Tibial nerve (tissue), 4 donors: ENCODE measurements around the gene HDAC5. TPM values are rescaled to one million over a fixed set of nuclear protein-coding genes. Genes with fewer than 3 reads are reported as not detected.

Experiments used
- DNase-seq, 2 donors: peaks; one replicate each; pipeline ENCODE4 v3.0.0-alpha.2; 2019; ENCODE audit warnings: low spot score in 2 of 2
- H3K27ac ChIP-seq, 4 donors: fragments of 200-600 bp; sonication (generic) in 3 of 4; one replicate each; pipeline ENCODE4 v1.5.1; 2017 to 2019; ENCODE audit warnings: mild to moderate bottlenecking in 1 of 4
- H3K27me3 ChIP-seq, 2 donors: fragments of 200-600 bp; sonication (generic) in 1 of 2; one replicate each; pipeline versions ENCODE4 v1.5.1 to v1.6.0; 2017 to 2019
- H3K36me3 ChIP-seq, 3 donors: fragments of 200-600 bp; sonication (generic); one replicate each; pipeline ENCODE4 v1.5.1; 2018 to 2019
- H3K4me1 ChIP-seq, 4 donors: fragments of 200-600 bp; sonication (generic) in 3 of 4; one replicate each; pipeline ENCODE4 v1.5.1; 2017 to 2019
- H3K4me3 ChIP-seq, 4 donors: fragments of 200-600 bp; sonication (generic) in 3 of 4; one replicate each; pipeline ENCODE4 v1.5.1; 2017 to 2019; ENCODE audit warnings: mild to moderate bottlenecking in 1 of 4, moderate library complexity in 1 of 4
- H3K9me3 ChIP-seq, 4 donors: fragments of 200-600 bp; sonication (generic) in 3 of 4; one replicate each; pipeline ENCODE4 v1.5.1; 2017 to 2019
- EP300 ChIP-seq, 2 donors: sonication (generic); formaldehyde crosslinking; IDR thresholded peaks; one replicate each; pipeline ENCODE4 v1.6.1; 2017; ENCODE audit warnings: antibody characterized with exemption in 2 of 2, mild to moderate bottlenecking in 1 of 2
- POLR2A ChIP-seq, 2 donors: fragments of 450-650 bp; IDR thresholded peaks; one replicate each; pipeline ENCODE4 v1.6.1; 2017; ENCODE audit warnings: antibody characterized with exemption in 2 of 2, mild to moderate bottlenecking in 2 of 2, moderate library complexity in 2 of 2
- WGBS, 2 donors: methylation state at CpG; one replicate each; pipeline ENCODE4 v1.1.5; 2018; 5-methylcytosine and 5-hydroxymethylcytosine counted together
- total RNA-seq, 4 donors: library from RNA; depleted of rRNA; stranded (reverse); fragments of >200 nt; gene quantifications; one replicate each; pipeline ENCODE4 v1.1.0, GENCODE V29; 2016
- TF ChIP-seq, protein P1 (sequence below), 5 experiments: fragments of 200-600 bp in 3 of 5; fragments of 450-650 bp in 2 of 5; sonication (generic) in 3 of 5; IDR thresholded peaks; one replicate each; pipeline ENCODE4 v1.5.1; 2016 to 2019; ENCODE audit warnings: antibody characterized with exemption in 5 of 5, mild to moderate bottlenecking in 3 of 5, moderate library complexity in 2 of 5

Gene HDAC5
- total RNA-seq, 4 donors from 2014 or later, result 99.8 to 201 (median 125) TPM

DNA sequence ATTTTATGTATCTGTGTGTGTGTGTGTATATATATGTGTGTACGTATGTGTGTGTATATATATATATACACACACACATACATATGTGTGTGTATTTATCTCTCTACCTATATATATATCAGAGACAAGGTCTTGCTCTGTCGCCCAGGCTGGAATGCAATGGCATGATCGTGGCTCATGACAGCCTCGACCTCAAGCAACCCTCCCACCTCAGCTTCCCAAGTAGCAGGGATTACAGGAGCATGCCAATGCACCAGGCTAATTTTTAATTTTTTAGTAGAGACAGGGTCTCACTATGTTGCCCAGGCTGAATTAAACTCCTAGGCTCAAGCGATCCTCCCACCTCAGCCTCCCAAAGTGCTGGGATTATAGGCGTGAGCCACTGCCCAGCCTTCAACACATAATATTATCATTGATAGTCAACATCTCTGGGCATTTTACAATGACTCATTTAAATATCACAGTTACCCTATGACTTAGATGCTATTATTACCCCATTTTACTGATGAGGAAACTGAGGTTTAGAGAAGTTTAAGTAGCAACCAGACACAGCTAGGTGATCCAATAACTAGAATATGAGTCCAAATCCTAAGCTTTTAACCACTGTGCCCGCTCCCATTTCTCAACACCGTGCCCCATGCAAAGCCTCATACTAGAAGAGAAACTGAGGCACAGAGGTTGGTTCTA, 28.6 kb downstream of the HDAC5 start:
- TF ChIP-seq EP300 (IDR thresholded peaks at IDR 0.05), result no peak
- TF ChIP-seq POLR2A (IDR thresholded peaks at IDR 0.05), result no peak
- TF ChIP-seq, protein P1, sequence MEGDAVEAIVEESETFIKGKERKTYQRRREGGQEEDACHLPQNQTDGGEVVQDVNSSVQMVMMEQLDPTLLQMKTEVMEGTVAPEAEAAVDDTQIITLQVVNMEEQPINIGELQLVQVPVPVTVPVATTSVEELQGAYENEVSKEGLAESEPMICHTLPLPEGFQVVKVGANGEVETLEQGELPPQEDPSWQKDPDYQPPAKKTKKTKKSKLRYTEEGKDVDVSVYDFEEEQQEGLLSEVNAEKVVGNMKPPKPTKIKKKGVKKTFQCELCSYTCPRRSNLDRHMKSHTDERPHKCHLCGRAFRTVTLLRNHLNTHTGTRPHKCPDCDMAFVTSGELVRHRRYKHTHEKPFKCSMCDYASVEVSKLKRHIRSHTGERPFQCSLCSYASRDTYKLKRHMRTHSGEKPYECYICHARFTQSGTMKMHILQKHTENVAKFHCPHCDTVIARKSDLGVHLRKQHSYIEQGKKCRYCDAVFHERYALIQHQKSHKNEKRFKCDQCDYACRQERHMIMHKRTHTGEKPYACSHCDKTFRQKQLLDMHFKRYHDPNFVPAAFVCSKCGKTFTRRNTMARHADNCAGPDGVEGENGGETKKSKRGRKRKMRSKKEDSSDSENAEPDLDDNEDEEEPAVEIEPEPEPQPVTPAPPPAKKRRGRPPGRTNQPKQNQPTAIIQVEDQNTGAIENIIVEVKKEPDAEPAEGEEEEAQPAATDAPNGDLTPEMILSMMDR (IDR thresholded peaks at IDR 0.05), result no peak
- H3K4me3 ChIP-seq, result no peak overlapping the region
- DNase-seq, result no peak
- H3K36me3 ChIP-seq, result peaks cover 4 to 41% (median 16%) of the 10 kb centered on the region in 3 donors
- 86 to 88% methylated on average over 8 of the region's 8 CpGs for WGBS, 2 donors
- H3K9me3 ChIP-seq, result no peaks in the 10 kb centered on the region
- H3K27me3 ChIP-seq, result no peaks in the 10 kb centered on the region
- peak overlapping the region in 3 of 4 donors; percentile 61 to 85 (median 85) for H3K27ac ChIP-seq
- peaks cover 0 to 51% (median 23%) of the 10 kb centered on the region in 4 donors for H3K4me1 ChIP-seq

GRCh38 chr17:44093231-44093900, 30.1 kb downstream of the HDAC5 start:
- H3K27me3 ChIP-seq, result no peaks in the 10 kb centered on the region
- H3K4me1 ChIP-seq, result peaks cover 0 to 39% (median 23%) of the 10 kb centered on the region in 4 donors
- peaks cover 7 to 55% (median 16%) of the 10 kb centered on the region in 3 donors for H3K36me3 ChIP-seq
- WGBS, 2 donors, result 85% methylated on average over 17 to 19 of the region's 21 CpGs
- no peak overlapping the region for H3K27ac ChIP-seq
- H3K4me3 ChIP-seq, result no peak overlapping the region
- H3K9me3 ChIP-seq, result no peaks in the 10 kb centered on the region
- no peak for TF ChIP-seq POLR2A (IDR thresholded peaks at IDR 0.05)
- TF ChIP-seq, protein P1 (IDR thresholded peaks at IDR 0.05), result no peak
- no peak for TF ChIP-seq EP300 (IDR thresholded peaks at IDR 0.05)
- DNase-seq, result no peak

GRCh38 chr17:44092051-44092450, 31.4 kb downstream of the HDAC5 start:
- WGBS, 2 donors, result 91 to 93% methylated on average over 9 to 10 of the region's 11 CpGs
- Histone ChIP-seq H3K4me1 (peaks cover 0 to 35% (median 19%) of the 10 kb centered on the region in 4 donors), H3K9me3 (no peaks in the 10 kb centered on the region), H3K27ac (no peak overlapping the region), H3K36me3 (peaks cover 7 to 68% (median 22%) of the 10 kb centered on the region in 3 donors), H3K4me3 (no peak overlapping the region), H3K27me3 (no peaks in the 10 kb centered on the region)
- DNase-seq, result no peak
- TF ChIP-seq, protein P1 (IDR thresholded peaks at IDR 0.05), result no peak
- TF ChIP-seq EP300 (IDR thresholded peaks at IDR 0.05), result no peak
- no peak for TF ChIP-seq POLR2A (IDR thresholded peaks at IDR 0.05)

DNA sequence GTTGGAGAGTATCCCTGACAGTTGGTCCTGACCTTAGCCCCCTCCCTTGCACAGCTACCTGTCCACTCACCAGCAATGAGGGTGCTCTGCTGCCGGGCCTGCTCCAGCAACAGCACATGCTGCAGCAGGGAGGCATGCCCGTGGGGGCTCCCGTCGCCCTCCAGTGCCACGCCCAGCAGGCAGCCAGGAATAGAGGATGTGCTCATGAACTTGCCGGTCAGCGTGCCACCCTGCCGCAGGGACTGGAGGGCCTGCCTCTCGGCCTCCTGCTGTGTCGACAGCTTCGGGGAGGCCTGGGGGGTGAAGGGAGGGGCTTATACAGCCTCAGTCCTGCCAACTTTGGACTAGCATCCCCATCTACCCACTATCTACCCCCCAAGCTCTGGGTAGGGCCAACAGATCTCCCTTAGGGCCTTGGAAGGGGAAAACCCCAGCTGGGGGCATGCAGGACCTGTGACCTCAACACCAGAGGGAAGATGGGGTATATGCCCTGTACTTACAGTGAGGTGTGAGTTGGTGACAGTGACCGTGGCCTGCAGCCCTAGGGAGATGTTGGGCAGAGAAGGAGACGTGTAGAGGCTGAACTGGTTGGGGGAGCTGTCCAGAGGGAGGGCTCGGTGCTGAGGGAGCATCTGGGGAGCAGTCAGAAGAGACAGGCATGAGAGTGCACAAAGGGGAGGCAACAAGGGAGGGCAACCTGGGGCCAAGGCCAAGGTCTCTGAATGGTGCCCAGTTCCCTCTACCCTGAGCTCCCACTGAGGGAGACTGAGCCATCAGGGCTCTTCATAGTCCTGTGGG, 32.0 kb downstream of the HDAC5 start:
- H3K9me3 ChIP-seq, result no peaks in the 10 kb centered on the region
- no peak overlapping the region for H3K4me3 ChIP-seq
- peaks cover 0 to 35% (median 18%) of the 10 kb centered on the region in 4 donors for H3K4me1 ChIP-seq
- DNase-seq, result no peak
- H3K36me3 ChIP-seq, result peaks cover 7 to 75% (median 22%) of the 10 kb centered on the region in 3 donors
- H3K27ac ChIP-seq, result no peak overlapping the region
- no peaks in the 10 kb centered on the region for H3K27me3 ChIP-seq
- WGBS, 2 donors, result 83 to 86% methylated on average over 9 to 13 of the region's 14 CpGs
- TF ChIP-seq, protein P1 (IDR thresholded peaks at IDR 0.05), result no peak
- TF ChIP-seq POLR2A (IDR thresholded peaks at IDR 0.05) (no peak), EP300 (IDR thresholded peaks at IDR 0.05) (no peak)
